GM23338 (cell line): ENCODE measurements around the gene BBS1. TPM values are rescaled to one million over a fixed set of nuclear protein-coding genes. Genes with fewer than 3 reads are reported as not detected.

Source experiments
- CREB1 ChIP-seq: fragments of 250-450 bp; sonication (Bioruptor Pico); IDR thresholded peaks from 2 replicates; pipeline ENCODE4 v1.5.0; 2020; ENCODE audit warnings: low read depth, mild to moderate bottlenecking, moderate library complexity
- CTCF ChIP-seq, 2 experiments: fragments of 200-600 bp in 1 of 2; sonication (generic) in 1 of 2; conservative IDR thresholded peaks; 2 replicates each; pipeline versions ENCODE4 v1.5.1 to v1.6.1; 2016 to 2017; ENCODE audit warnings: antibody characterized with exemption in 2 of 2, low read depth in 2 of 2, mild to moderate bottlenecking in 2 of 2, moderate library complexity in 1 of 2
- ETS1 ChIP-seq: IDR thresholded peaks from 2 replicates; pipeline ENCODE4 v1.6.1; 2016; ENCODE audit warnings: antibody characterized with exemption
- EZH2 ChIP-seq: fragments of 200-600 bp; sonication (generic); IDR thresholded peaks from one replicate; pipeline ENCODE4 v1.8.0; 2017; ENCODE audit warnings: antibody characterized with exemption, mild to moderate bottlenecking, low read depth; ENCODE audit not compliant: unreplicated experiment
- EZH2phosphoT487 ChIP-seq: fragments of 200-600 bp; sonication (generic); IDR thresholded peaks from one replicate; pipeline ENCODE4 v1.8.1; 2018; ENCODE audit warnings: antibody characterized with exemption; ENCODE audit not compliant: unreplicated experiment
- JUNB ChIP-seq: IDR thresholded peaks from one replicate; pipeline ENCODE4 v1.6.1; 2016; ENCODE audit warnings: antibody characterized with exemption; ENCODE audit not compliant: unreplicated experiment
- POLR2AphosphoS5 ChIP-seq: IDR thresholded peaks from 2 replicates; pipeline ENCODE4 v1.6.1; 2016; ENCODE audit warnings: antibody characterized with exemption, low read depth
- STAT1 ChIP-seq: IDR thresholded peaks from one replicate; pipeline ENCODE4 v1.6.1; 2016; ENCODE audit warnings: antibody characterized with exemption; ENCODE audit not compliant: unreplicated experiment
- ZNF114 ChIP-seq: fragments of 250-450 bp; sonication (Bioruptor Pico); IDR thresholded peaks from 2 replicates; pipeline ENCODE4 v1.5.0; 2020; ENCODE audit warnings: mild to moderate bottlenecking, moderate library complexity
- ZNF462 ChIP-seq: fragments of 250-450 bp; sonication (Bioruptor Pico); IDR thresholded peaks from 2 replicates; pipeline ENCODE4 v1.5.0; 2020; ENCODE audit warnings: mild to moderate bottlenecking, moderate library complexity
- polyA plus RNA-seq: library from polyadenylated mRNA; unstranded; fragments of >200 nt; fragmentation: Nextera tagmentation; extraction: Ambion mirVana; gene quantifications from 2 replicates; pipeline ENCODE4 v1.2.1, GENCODE V29; 2016
- total RNA-seq: library from RNA; depleted of rRNA; stranded (reverse); fragments of >200 nt; shearing (Covaris generic); gene quantifications from 2 replicates; pipeline ENCODE4 v1.2.3, GENCODE V29; 2014

The BBS1 gene
- total and polyA plus RNA-seq, 2 experiments from 2014 or later = 11.6 to 41.3 TPM

- TF ChIP-seq ZNF462 = no peak
- no peak for TF ChIP-seq ETS1
- no peak for TF ChIP-seq EZH2phosphoT487
- no peak for TF ChIP-seq POLR2AphosphoS5
- no peak for TF ChIP-seq ZNF114 (CRISPR knock-in tag)
- no peak for TF ChIP-seq EZH2
- TF ChIP-seq CREB1 (CRISPR knock-in tag) = no peak
- no peak for TF ChIP-seq JUNB
- no peak for TF ChIP-seq STAT1
- TF ChIP-seq CTCF (conservative IDR thresholded peaks at IDR 0.05; ENCODE audit: low read depth in 2 of 2) = no peak
Measured at GRCh38 chr11:66564984-66565383, 54.5 kb downstream of the BBS1 start (continued).
